Hepatocyte (in vitro differentiated cells): ENCODE measurements around the gene TXLNA.

ENCODE experiments used
- CTCF ChIP-seq: fragments of 200-600 bp; sonication (generic); IDR thresholded peaks from 2 replicates; pipeline ENCODE4 v1.5.1; 2016; ENCODE audit warnings: antibody characterized with exemption, mild to moderate bottlenecking; ENCODE audit not compliant: poor library complexity
- EZH2 ChIP-seq: fragments of 200-600 bp; sonication (generic); IDR thresholded peaks from 2 replicates; pipeline ENCODE4 v1.6.1; 2016; ENCODE audit warnings: antibody characterized with exemption, mild to moderate bottlenecking, borderline replicate concordance

- TF ChIP-seq CTCF (no peak), EZH2 (no peak)
Measured at GRCh38 chr1:32232558-32233304, 53.3 kb downstream of the TXLNA start.
